ENCODE data around the gene REG4.

REG4 gene

GRCh38 chr1:119744598-119744942 lies 66.7 kb downstream of the REG4 start:
- no peak for DNase-seq (ENCODE audit: extremely low spot score)
- CTCF ChIA-PET, result interaction anchor here (0.7 to 3.9 kb wide), 19 partner anchors 8 to 282 kb away, joined by 3 to 35 read pairs (median 5); partner anchors contain the start of gene HMGCS2
- POLR2A ChIA-PET, result no interaction called here
- no peak for TF ChIP-seq CTCF (IDR thresholded peaks at IDR 0.05; ENCODE audit: control extremely low read depth, extremely low read depth, low read depth, missing control alignments)
